RWPE1 (cell line): ENCODE measurements around the gene CYP20A1.
A peak's percentile ranks its signal among the peaks of the same experiment; 100 is the strongest.
"Not testable (repeated sequence)": the region's sequence is repeated elsewhere in the genome, so short reads cannot be mapped to it uniquely, and the experiment has no call there.

Experiments used
- CTCF ChIA-PET: fragments of 350-600 bp; sonication (Branson Sonifier 250); formaldehyde crosslinking; extraction: SDS; loops from one replicate; lab custom pipeline; 2021; lab: Yijun Ruan, JAX
- POLR2A ChIA-PET: fragments of 400-600 bp; formaldehyde crosslinking; extraction: SDS; loops from one replicate; lab custom pipeline; 2020; ENCODE audit warnings: antibody characterized with exemption; ENCODE audit not compliant: low non-redundant PET; lab: Yijun Ruan, JAX
- DNase-seq: peaks from one replicate; pipeline ENCODE4 v3.0.0; 2012; ENCODE audit warnings: low spot score
- H3K27ac ChIP-seq: fragments of 450-650 bp; 2 replicates; pipeline ENCODE4 v1.5.1; 2017
- CTCF ChIP-seq: fragments of 450-650 bp; conservative IDR thresholded peaks from 2 replicates; pipeline ENCODE4 v1.5.1; 2017; ENCODE audit warnings: low read depth, mild to moderate bottlenecking

The CYP20A1 gene

GRCh38 chr2:203340791-203341487 is 102.1 kb downstream of the CYP20A1 start:
- no peak overlapping the region; the same call in 1 of the 2 replicates for H3K27ac ChIP-seq
- TF ChIP-seq CTCF: no peak
- POLR2A ChIA-PET: interaction anchor here (0.6 kb wide), 1 partner anchor 96 kb away, joined by 3 read pairs; no protein-coding TSS in a partner anchor
- DNase-seq: peak; percentile 60
- CTCF ChIA-PET: interaction anchor here (0.6 kb wide), 2 partner anchors 508 to 1026 kb away, joined by 3 read pairs; no protein-coding TSS in a partner anchor

- no peak for TF ChIP-seq CTCF
- no peak overlapping the region; the same call in 1 of the 2 replicates for H3K27ac ChIP-seq
- ChIA-PET POLR2A (no interaction called here), CTCF (no interaction called here)
- no peak for DNase-seq
These were observed 103.0 kb downstream of the CYP20A1 start for GRCh38 chr2:203341741-203342310.

- H3K27ac ChIP-seq, POLR2A ChIA-PET, DNase-seq: not testable (repeated sequence)
- CTCF ChIA-PET: interaction anchor here (0.6 kb wide), 1 partner anchor 34 kb away, joined by 4 read pairs; no protein-coding TSS in a partner anchor
These were observed 103.6 kb downstream of the CYP20A1 start for GRCh38 chr2:203342374-203342773.

GRCh38 chr2:203344667-203345066 is 105.8 kb downstream of the CYP20A1 start:
- TF ChIP-seq CTCF: no peak
- POLR2A ChIA-PET: interaction anchor here (0.6 kb wide), 1 partner anchor 593 kb away, joined by 10 read pairs; no protein-coding TSS in a partner anchor
- DNase-seq: no peak
- CTCF ChIA-PET: no interaction called here
- no peak overlapping the region for H3K27ac ChIP-seq

GRCh38 chr2:203346612-203347011 is 107.8 kb downstream of the CYP20A1 start:
- TF ChIP-seq CTCF: no peak
- DNase-seq: no peak
- ChIA-PET POLR2A (no interaction called here), CTCF (no interaction called here)
- H3K27ac ChIP-seq: no peak overlapping the region

GRCh38 chr2:203347375-203347774 is 108.6 kb downstream of the CYP20A1 start:
- no peak for DNase-seq
- ChIA-PET CTCF (no interaction called here), POLR2A (no interaction called here)
- H3K27ac ChIP-seq: no peak overlapping the region
- TF ChIP-seq CTCF: no peak

- CTCF ChIA-PET: no interaction called here
- POLR2A ChIA-PET: no interaction called here
- no peak for DNase-seq
These were observed 113.9 kb downstream of the CYP20A1 start for GRCh38 chr2:203352604-203353255.

More at GRCh38 chr2:203352604-203353255, 113.9 kb downstream of the CYP20A1 start:
- TF ChIP-seq CTCF: no peak
- H3K27ac ChIP-seq: no peak overlapping the region
